GM21390 (cell line): ENCODE data around the gene INHA.

Experiments
- ATAC-seq: cut with Tn5 transposase; IDR thresholded peaks from one replicate; pipeline ENCODE4 v1.9.1; 2021; ENCODE audit not compliant: unreplicated experiment

Gene INHA

GRCh38 chr2:219540784-219541504 is 31.2 kb upstream of the INHA start:
- no peak for ATAC-seq

DNA sequence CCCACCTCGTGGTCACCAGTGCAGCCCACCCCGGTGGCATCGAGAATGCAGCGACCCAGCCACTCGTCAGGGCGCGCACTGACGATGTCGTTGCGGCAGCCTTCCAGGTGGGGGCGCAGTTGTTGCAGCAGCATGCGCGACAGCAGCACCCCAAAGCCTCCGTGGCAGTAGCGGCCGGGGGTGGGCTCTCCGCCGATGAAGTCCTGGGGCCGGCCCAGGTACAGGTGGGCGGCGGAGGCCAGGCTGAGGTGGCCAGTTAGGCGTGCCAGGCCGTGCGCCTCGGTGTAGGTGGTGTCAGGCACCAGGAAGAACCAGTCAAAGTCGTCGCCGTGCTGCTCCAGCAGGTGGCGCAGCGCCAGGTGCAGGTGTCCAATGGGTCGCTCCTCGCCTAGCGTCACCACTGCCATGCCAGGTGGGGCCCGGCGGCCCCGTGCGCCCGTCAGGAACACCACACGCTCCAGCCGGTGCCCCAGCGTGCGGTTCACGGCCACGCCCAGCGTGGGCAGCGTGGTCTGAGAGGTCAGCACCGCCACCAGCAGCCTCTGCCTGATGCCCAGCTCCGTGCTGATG is 30.4 kb upstream of the INHA start:
- ATAC-seq = peak; percentile 43

DNA sequence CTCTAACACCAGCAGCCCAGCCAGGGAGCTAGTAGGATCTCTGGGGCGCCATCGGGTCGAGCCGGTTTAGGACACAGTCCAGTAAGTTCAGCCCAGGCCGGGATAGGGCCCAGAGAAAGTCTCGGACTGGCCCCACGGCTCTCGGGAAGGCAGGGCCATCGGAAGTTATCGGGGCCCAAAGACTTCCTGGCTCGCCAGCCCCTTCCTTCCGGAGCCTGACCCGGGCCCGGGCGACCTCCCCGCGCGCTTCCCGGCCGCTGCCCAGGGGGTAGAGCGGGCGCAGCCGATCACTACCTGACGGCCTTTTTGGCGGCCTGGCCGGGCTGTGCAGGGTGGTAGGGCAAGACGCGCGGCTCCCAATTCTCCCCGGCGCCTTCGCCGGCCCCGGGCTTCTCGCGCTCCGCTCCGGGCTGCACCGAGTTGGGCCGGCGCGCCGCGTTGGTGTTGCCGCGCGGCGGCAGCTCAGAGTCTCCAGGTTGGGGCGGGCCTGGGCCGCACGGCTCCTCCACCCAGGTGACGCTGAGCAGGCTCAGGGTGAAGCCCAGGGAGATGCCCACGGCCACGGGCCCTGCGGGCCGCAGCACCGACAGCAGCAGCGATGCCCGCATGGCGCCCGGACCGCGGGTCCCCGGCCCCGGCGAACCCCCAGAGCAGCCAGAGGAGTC is 29.0 kb upstream of the INHA start:
- ATAC-seq = peak; percentile 39

DNA sequence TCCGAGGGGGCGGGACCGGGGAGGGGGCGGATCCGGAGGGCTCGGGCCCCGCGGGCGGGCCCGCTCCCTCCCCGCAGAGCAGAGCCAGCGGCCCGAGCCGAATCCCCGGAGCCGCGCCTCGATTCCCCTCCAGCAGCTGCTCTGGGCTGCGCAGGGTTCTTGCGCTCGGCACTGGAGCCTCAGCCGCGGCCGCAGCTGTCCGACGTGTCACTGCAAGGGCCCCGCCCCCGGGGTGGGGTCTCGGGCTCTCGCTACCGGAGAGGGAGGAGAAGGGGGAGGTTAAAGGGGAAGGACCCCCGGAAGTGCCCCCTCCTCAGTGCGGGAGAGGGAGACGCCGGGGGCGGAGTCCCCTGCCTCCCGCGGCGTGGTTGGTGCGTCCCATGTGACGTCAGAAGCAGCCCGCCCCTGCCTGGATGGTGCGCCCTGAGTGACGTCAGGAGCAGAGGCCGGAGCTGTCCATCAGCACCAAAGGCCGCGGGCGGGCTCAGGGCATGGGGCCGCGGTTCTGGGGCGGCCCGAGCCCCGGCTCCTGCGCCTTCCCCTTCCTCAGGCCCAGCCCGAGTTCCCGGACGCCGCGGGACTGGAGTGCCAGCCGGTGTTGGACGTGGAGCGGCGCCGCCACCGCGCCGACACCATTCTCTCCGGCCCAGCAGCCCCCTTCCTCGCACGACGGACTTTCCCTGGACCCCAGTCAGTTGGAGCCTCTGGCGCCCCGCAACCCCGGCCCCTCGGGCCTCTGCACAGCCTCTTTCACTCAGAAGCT is 28.3 kb upstream of the INHA start, which contains the start of the genes CHPF and TMEM198:
Gene CHPF, minus strand, starts transcription at position 214 of the 763 bp plus-strand sequence. CDS start 271 bp downstream, outside the sequence.
Gene TMEM198, plus strand, starts transcription at position 433 of the 763 bp plus-strand sequence. CDS start 700 bp downstream, outside the sequence.
- peak; percentile 73 for ATAC-seq

DNA sequence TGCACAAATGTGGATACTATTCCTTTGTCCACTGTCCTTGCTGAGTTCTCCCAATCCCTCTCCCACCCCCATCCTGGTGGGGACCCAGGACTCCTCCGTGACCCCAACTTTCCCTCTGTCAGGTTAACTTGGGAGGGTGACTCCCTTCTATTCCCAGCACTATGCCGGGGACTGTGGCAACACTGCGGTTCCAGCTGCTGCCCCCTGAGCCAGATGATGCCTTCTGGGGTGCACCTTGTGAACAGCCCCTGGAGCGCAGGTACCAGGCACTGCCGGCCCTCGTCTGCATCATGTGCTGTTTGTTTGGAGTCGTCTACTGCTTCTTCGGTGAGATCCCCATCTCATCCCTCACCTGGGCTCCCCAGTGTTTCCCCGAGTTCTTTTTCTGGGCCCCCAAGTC is 27.5 kb upstream of the INHA start:
- no peak for ATAC-seq

- no peak for ATAC-seq
Observed at GRCh38 chr2:219545295-219545942, 26.7 kb upstream of the INHA start.

GRCh38 chr2:219545943-219546352 is 26.2 kb upstream of the INHA start:
- no peak for ATAC-seq

GRCh38 chr2:219547621-219548020 is 24.5 kb upstream of the INHA start:
- ATAC-seq = no peak

DNA sequence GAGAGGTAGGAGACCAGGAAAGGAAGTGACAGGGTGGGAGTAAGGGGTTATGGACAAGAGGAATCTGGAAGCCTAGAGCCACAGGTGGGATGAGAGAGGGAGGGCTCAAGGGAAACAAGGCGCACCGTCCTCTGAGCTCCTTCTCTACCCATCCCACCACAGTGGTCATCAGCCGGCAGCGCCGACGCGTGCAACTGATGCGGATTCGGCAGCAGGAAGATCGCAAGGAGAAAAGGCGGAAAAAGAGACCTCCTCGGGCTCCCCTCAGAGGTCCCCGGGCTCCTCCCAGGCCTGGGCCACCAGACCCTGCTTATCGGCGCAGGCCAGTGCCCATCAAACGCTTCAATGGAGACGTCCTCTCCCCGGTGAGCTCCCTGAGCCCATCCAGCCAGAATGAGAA is 23.1 kb upstream of the INHA start:
- ATAC-seq = no peak

DNA sequence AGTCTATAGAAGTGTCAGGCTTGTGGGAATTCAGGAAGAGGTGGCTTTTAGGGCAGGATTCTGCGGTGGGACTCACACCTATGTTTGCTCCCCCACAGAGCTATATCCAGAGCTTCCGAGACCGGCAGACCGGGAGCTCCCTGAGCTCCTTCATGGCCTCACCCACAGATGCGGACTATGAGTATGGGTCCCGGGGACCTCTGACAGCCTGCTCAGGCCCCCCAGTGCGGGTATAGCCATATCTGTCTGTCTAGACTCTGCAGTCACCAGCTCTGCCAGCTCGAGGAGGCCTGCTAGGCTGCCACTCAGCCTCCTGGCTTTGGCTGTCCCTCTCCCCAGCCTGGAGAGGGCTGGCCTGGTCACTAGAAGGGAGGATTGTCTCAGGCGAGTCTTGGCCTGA is 22.5 kb upstream of the INHA start:
- ATAC-seq = no peak

DNA sequence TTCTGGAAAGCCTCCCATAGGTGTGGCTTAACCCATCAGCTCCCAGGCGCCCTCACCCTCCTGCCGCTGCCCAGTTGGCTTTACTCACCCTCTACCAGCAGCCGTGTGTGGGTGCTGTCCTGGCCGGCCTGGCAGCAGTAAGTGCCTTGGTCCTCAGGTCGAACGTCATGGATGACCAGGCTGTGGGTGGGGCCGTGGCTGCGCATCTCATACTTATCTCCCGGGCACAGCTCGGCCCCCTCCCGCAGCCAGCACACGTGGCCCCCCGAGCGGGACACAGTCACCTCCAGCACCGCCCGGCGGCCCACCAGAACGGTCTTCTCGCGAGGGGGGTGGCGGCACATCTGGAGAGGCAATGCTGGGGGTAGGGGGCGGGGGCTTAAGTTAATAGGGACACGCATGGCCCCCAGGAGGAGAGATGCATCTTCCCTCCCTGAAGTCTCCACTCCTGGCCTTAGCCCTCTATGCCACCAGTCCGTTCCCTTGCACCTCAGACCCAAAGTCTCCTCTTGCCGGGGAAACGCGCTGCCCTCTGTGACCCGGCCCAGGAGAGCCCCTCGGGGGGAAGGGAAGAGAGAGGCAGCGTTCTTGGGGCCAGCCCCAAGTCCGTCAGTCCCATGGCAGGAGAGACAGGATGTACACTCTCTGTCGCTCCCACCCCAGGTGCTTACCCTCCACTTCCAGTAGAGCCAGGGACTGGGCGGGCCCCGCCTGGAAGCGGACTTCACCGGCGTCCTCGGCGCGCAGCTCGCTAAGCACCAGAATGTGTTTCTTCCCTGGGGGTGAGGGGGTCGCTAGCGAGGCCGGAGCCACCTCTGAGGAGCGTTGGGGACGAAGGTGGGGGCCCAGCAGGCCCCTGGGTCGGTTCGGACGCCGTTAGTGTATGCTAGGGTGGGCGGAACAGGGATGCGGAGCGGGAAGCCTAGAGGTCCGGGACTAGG is 20.4 kb upstream of the INHA start:
- ATAC-seq = peak; percentile 8

GRCh38 chr2:219552382-219553167 is 19.5 kb upstream of the INHA start:
- ATAC-seq = peak; percentile 94

GRCh38 chr2:219553168-219553417 is 19.0 kb upstream of the INHA start:
- ATAC-seq = no peak

DNA sequence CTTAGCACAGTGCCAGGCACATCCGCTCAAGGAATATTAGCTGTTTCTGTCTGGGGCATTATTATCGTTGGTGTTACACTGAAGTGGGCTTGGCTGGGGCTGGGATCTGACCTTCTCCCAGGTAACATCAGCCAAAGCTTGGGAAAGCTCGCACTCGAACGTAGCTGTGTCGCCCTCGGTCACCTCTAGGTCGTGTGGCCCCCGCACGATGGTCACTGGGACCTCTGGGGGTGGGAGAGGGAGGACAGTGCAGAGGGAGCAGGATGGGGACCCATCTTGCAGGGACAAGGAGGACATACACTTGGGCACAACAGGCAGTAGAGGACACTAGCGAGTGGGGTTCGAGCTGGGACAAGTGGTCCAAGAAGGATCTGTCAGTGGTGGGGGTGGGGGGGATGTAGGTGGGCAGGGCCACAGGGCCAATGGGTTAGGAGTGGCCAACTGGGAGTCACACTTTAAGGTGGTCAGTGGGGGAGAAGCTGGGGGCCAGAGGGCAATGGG is 18.6 kb upstream of the INHA start:
- ATAC-seq = no peak

DNA sequence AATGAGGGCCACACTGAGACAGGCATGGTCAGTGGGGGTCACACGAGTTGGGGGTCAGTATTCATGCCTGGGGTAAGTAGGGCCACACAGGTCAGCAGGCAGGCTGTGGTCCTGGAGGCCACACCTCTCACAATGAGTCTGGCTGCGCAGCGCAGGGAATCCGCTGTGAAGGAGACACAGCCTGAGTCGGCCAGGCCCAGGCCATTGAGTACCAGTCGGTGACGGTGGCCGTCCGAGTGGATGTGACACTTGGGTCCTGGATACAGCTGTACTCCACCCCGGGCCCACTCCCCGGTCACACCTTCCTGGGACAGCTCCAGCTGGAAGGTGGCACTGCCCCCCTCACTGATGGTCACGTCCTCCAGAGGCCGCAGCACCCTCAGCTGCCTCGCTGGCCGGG is 17.8 kb upstream of the INHA start:
- ATAC-seq = no peak

GRCh38 chr2:219555956-219556355 is 16.2 kb upstream of the INHA start:
- ATAC-seq = no peak

GRCh38 chr2:219556413-219556812 is 15.7 kb upstream of the INHA start:
- no peak for ATAC-seq

DNA sequence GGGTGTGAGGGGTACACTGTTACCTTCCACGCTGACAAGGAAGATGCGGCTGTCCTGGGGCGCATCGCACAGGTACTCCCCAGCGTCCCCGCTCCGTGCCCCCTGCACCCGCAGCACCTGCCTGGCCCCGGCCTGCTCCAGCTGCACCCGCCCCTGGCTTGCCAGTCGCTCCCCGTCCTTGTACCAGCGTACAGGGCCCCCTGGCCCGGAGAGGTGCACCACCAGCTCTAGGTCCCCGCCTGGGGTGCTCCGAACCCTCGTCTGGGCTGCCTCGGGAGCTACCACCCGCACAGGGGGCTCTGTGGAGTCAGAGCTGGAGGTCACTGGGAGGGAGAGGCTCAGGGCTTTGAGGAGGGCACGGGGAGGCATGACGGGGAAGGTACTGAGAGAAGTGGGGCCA is 14.8 kb upstream of the INHA start:
- no peak for ATAC-seq
